Brain microvascular endothelial cell (primary cell): ENCODE measurements around the gene NEGR1.

Source experiments
- DNase-seq: peaks from one replicate; pipeline ENCODE4 v3.0.0-alpha.2; 2020
- H3K27ac ChIP-seq: fragments of 250-450 bp; sonication (Bioruptor Pico); 2 replicates; pipeline ENCODE4 v1.5.1; 2020; ENCODE audit warnings: mild to moderate bottlenecking, moderate library complexity
- H3K27me3 ChIP-seq: fragments of 250-450 bp; sonication (Bioruptor Pico); replicated peaks from 2 replicates; pipeline ENCODE4 v1.5.1; 2020; ENCODE audit warnings: mild to moderate bottlenecking
- H3K36me3 ChIP-seq: fragments of 250-450 bp; sonication (Bioruptor Pico); replicated peaks from 2 replicates; pipeline ENCODE4 v1.5.1; 2020; ENCODE audit warnings: mild to moderate bottlenecking
- H3K4me3 ChIP-seq: 2 replicates; pipeline ENCODE4 v1.5.1; 2011; ENCODE audit warnings: low read depth, mild to moderate bottlenecking, control low read depth, low read length, moderate library complexity
- CTCF ChIP-seq: IDR thresholded peaks from 2 replicates; pipeline ENCODE4 v1.5.1; 2011; ENCODE audit warnings: low read depth, mild to moderate bottlenecking, moderate library complexity, low read length, control low read depth, inconsistent platforms; ENCODE audit errors: missing control alignments
- in situ Hi-C: cut with HindIII; loops from 2 replicates; pipeline ENCODE4 v1.10.0; 2017; ENCODE audit warnings: low sequenced_read_pairs, low pct_ligation_motif_present

NEGR1 gene

GRCh38 chr1:71784241-71784640 is 498.1 kb downstream of the NEGR1 start:
- in situ Hi-C loops = no loop called here
- no peak for TF ChIP-seq CTCF

GRCh38 chr1:71783071-71783470 is 499.3 kb downstream of the NEGR1 start:
- TF ChIP-seq CTCF = no peak
- Histone ChIP-seq H3K27ac (no peak overlapping the region), H3K36me3 (no peaks in the 10 kb centered on the region), H3K27me3 (no peaks in the 10 kb centered on the region), H3K4me3 (no peak overlapping the region)
- no peak for DNase-seq
- in situ Hi-C loops = no loop called here

More at GRCh38 chr1:71784241-71784640, 498.1 kb downstream of the NEGR1 start:
- H3K27ac ChIP-seq = no peak overlapping the region
- no peak for DNase-seq
- no peak overlapping the region for H3K4me3 ChIP-seq
- no peaks in the 10 kb centered on the region for H3K27me3 ChIP-seq
- H3K36me3 ChIP-seq = no peaks in the 10 kb centered on the region

GRCh38 chr1:71781450-71781849 is 500.9 kb downstream of the NEGR1 start:
- TF ChIP-seq CTCF = no peak
- no peak overlapping the region for H3K4me3 ChIP-seq
- no peaks in the 10 kb centered on the region for H3K36me3 ChIP-seq
- no peak for DNase-seq
- H3K27me3 ChIP-seq = no peaks in the 10 kb centered on the region
- no peak overlapping the region for H3K27ac ChIP-seq
- in situ Hi-C loops = no loop called here

- Histone ChIP-seq H3K27me3 (no peaks in the 10 kb centered on the region), H3K4me3 (no peak overlapping the region), H3K27ac (no peak overlapping the region), H3K36me3 (no peaks in the 10 kb centered on the region)
- DNase-seq = no peak
- in situ Hi-C loops = no loop called here
- no peak for TF ChIP-seq CTCF
Measured at GRCh38 chr1:71780681-71781080, 501.7 kb downstream of the NEGR1 start.

- no peaks in the 10 kb centered on the region for H3K27me3 ChIP-seq
- no peak overlapping the region for H3K27ac ChIP-seq
- no peak for DNase-seq
- H3K4me3 ChIP-seq = no peak overlapping the region
- H3K36me3 ChIP-seq = no peaks in the 10 kb centered on the region
- in situ Hi-C loops = no loop called here
- TF ChIP-seq CTCF = no peak
Measured at GRCh38 chr1:71778940-71779339, 503.4 kb downstream of the NEGR1 start.

GRCh38 chr1:71777094-71777493 is 505.2 kb downstream of the NEGR1 start:
- no peaks in the 10 kb centered on the region for H3K27me3 ChIP-seq
- no peak for DNase-seq
- TF ChIP-seq CTCF = no peak
- in situ Hi-C loops = no loop called here
- H3K4me3 ChIP-seq = no peak overlapping the region
- no peaks in the 10 kb centered on the region for H3K36me3 ChIP-seq
- no peak overlapping the region for H3K27ac ChIP-seq
